ENCODE data around the gene PSMC4.
A peak's percentile ranks its signal among the peaks of the same experiment; 100 is the strongest.
"Not testable (repeated sequence)": the region's sequence is repeated elsewhere in the genome, so short reads cannot be mapped to it uniquely, and the experiment has no call there.

The PSMC4 gene

DNA sequence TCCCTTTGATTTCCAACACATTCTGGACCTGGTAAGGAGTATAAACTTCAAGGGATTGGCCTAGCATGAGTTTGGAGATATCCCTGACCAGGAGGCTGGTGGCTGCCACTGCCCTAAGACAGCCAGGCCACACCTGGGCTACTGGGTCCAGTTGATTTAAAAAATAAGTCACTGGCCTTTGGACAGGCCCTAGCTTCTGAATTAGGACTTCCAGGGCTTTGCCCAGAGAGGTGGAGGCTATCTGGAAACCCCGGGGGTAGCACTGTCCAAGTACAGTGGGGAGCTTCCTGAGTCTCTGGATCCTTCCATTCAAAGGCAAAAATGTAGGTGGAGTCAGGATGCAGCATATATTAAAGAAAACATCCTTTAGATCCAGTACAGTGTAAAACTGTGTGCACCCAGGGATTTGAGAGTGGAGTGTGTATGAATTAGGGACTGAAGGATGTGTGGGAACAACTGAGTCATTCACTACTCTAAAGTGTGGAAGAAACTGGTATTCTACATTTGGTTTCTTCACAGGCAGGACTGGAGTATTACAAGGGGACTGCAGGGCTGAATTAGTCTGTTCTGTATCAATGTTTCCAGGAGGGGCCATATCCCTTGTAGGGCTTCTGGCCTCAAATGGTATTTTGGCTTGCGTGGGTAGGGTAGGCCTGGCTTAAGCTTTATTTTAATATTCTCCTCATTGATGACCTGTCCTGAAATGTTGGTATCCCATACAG lies 21.8 kb upstream of the PSMC4 start:
- DNase-seq = no peak

DNA sequence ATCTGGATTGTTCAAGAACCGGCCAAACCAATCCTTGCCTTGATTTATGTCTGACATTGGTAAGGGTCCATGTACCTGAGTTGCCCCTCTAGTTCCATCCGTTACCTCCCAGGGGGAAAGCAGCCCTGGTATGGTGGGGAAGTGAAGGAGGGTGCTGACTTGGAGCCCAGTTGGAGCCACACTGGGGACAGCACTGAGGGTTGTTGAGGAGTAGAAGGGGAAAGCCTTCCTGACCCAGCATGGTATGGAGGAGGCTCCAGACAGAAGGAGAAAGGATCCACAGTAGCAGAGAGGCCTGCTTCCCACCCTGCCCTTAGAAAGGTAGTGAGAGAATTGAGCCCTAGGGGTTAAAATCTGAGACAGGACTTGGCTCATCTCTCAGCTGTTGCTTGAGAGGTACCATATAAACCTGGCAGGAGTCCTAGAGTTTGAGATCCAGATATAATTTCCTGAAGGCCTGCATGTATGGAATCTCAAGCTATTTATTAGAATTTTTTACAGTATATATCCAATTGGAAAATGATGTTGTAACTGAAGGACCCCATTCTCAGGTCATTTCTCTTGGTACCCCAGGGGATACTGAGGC lies 19.8 kb upstream of the PSMC4 start:
- no peak for DNase-seq

DNA sequence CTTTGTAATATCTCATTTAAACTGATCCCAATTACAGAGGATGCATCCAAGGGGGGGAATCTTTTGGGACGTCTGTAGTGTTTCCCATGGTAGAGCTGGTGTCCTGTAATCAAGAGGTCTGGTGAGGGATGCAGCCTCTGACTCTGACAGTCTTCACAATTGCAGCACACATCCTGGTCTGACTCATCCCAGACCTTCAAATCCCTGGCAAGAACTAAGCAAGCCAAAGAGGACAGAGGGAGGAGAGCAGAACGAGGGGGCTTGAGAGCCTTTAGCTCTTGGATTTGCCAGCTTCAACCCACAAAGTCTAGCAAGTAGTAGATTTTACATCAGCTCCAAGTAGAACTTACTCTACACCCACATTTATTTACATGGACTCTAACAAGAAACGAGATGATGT lies 19.3 kb upstream of the PSMC4 start:
- no peak for DNase-seq

DNA sequence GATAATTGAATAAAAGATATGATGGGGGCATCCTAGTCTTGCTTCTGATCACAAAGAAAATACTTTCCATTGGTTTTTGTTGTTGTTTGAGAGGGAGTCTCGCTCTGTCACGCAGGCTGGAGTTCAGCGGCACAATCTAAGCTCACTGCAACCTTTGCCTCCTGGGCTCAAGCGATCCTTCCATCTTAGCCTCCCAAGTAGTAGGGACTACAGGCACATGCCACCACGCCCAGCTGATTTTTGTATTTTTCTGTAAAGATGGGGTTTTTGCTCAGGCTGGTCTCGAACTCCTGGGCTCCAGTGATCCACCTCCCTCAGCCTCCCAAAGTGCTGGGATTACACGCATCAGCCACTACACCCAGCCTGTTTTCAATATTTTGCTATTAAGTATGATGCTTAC lies 17.1 kb upstream of the PSMC4 start:
- no peak for DNase-seq

DNA sequence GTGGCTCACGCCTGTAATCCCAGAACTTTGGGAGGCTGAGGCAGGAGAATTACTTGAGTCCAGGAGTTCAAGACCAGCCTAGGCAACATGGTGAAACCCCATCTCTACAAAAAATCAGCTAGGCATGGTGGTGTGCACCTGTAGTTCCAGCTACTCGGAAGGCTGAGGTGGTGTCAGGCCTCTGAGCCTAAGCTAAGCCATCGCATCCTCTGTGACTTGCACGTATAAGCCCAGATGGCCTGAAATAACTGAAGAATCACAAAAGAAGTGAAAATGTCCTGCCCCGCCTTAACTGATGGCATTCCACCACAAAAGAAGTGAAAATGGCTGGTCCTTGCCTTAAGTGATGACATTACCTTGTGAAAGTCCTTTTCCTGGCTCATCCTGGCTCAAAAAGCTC lies 13.1 kb upstream of the PSMC4 start:
- DNase-seq = not testable (repeated sequence)

DNA sequence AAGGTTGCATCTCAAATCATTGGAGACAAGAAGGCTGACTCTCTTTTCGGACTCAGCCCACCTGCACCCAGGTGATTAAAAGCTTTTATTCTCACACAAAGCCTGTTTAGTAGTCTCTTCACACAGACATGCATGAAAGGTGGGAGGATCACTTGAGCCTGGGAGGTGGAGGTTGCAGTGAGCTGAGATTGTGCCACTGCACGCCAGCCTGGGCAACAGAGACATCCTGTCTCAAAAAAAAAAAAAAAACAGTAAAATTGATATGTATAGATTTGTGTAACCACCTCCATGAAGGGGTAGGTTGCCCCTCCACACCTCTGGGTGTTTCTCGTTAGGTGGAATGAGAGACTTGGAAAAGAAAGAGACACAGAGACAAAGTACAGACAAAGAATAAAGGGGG lies 12.0 kb upstream of the PSMC4 start:
- DNase-seq = not testable (repeated sequence)

DNA sequence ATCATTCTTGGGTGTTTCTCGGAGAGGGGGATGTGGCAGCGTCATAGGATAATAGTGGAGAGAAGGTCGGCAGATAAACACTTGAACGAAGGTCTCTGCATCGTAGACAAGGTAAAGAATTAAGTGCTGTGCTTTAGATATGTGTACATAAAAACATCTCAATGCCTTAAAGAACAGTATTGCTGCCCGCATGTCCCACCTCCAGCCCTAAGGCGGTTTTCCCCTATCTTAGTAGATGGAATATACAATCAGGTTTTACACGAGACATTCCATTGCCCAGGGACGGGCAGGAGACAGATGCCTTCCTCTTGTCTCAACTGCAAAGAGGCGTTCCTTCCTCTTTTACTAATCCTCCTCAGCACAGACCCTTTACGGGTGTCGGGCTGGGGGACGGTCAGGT lies 11.6 kb upstream of the PSMC4 start:
- DNase-seq = not testable (repeated sequence)

DNA sequence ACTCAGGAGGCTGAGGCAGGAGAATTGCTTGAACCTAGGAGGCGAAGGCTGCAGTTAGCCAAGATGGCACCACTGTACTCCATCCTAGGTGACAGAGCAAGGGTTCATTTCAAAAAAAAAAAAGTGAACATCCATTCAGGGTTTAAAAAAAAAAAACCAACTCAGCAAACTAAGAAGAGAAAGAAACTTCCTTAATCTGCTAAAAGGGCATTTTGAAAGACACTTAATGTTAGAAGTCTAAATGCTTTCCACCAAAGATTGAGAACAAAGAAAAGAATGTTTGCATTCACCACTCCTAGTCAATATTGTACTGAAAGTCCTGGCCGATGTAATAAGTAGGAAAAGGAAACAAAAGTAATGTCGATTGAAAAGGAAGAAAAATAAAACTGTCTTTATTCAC lies 7.1 kb upstream of the PSMC4 start:
- DNase-seq = no peak

DNA sequence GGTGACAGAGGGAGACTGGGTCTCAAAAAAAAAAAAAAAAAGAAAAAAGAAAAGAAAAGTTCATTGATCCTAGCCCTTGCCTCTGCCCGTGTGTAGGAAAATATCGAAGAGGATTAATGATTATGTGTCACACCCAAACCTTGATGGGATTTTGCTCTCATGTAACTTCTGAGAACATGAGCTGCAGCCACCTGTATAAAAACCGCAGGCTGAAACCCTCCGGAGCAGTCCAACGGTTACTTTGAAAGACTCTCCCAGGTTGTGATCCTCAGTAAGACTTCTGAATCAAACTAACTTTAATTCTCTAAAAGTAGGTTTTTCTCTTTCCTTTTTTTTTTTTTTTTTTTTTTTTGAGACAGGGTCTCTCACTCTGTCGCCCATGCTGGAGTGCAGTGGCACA lies 4.3 kb upstream of the PSMC4 start:
- no peak for DNase-seq

DNA sequence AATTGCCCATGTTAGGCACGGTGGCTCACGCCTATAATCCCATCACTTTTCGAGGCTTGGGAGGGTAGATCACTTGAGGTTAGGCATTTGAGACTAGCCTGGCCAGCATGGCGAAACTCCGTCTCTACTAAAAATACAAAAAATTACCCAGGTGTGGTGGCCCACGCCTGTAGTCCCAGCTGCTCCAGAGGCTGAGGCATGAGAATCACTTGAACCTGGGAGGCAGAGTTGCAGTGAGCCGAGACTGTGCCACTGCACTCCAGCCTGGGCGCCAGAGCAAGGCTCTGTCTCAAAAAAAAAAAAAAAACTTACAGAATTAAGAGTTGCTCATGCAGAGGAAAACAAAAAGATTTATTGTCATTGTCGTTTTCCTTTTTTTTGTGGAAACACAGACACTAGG lies 3.4 kb upstream of the PSMC4 start:
- no peak for DNase-seq

DNA sequence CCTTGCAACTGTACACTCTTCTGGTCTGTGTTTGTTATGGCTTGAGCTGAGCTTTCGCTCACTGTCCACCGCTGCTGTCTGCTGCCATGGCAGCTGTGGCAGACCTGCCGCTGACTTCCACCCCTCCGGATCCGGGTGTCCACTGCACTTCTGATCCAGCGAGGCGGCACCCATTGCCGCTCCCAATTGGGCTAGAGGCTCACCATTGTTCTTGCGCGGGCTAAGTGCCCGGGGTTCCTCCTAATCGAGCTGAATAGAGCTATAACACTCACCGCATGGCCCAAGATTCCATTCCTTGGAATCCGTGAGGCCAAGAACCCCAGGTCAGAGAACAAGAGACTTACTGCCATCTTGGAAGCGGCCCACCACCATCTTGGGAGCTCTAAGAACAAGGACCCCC lies 2.2 kb upstream of the PSMC4 start:
- DNase-seq = no peak

DNA sequence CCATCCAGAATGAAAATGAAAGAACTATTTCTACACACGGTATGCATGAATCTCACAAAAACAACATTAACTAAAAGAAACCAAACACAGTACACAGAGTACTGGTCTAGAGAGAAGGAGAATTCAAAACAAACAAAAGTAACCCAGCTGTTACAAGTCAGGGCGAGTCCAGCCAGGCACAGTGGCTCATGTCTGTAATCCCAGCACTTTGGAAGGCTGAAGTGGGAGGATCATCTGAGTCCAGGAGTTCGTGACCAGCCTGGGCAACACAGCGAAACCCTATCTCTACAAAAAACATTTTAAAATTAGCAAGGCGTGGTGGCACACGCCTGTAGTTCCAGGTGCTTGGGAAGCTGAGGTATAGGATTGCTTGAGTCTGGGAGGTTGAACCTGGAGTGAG lies 1.7 kb upstream of the PSMC4 start:
- DNase-seq = no peak

DNA sequence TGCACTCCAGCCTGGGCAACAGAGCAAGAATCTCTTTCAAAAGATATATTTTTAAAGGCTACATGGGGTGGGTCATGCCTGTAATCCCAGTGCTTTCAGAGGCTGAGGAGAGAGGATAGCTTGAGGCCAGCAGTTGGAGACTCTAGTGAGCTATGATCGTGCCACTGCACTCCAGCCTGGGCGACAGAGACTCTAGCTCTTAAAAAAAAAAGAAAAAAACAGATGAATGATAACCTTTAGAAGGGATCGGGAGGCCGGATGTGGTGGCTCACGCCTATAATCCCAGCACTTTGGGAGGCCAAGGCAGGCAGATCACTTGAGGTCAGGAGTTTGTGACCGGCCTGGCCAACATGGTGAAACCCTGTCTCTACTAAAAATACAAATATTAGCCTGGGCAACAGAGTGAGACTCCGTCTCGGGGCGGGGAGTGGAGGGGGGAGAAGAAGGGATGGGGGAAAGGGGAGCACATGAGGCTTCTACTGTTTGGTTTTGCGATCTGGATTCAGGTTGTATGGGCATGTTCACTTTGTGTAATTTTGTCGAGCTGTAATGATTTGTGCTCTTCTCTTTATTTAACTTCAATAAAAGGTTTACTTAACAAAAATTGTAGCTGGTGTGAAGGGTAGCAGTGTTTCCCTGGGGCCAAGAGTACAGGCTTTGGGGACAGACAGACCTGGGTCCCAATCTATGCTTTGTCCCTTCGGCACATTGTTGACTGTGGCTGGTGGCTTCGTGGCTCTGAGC lies 1.1 kb upstream of the PSMC4 start:
- DNase-seq = peak; percentile 31

DNA sequence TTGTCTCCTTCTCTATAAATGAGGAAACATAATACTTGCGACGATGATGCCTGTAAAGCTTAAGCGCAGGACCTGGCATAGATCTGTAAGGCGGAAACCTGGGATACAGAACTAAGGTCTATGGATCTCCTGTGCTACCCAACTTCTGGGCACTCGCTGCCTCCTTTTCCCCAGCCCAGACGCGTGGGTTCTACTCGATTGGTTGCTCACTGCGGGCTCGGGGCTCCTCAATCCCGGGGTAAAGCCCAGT lies 615 bp upstream of the PSMC4 start:
- DNase-seq = no peak

DNA sequence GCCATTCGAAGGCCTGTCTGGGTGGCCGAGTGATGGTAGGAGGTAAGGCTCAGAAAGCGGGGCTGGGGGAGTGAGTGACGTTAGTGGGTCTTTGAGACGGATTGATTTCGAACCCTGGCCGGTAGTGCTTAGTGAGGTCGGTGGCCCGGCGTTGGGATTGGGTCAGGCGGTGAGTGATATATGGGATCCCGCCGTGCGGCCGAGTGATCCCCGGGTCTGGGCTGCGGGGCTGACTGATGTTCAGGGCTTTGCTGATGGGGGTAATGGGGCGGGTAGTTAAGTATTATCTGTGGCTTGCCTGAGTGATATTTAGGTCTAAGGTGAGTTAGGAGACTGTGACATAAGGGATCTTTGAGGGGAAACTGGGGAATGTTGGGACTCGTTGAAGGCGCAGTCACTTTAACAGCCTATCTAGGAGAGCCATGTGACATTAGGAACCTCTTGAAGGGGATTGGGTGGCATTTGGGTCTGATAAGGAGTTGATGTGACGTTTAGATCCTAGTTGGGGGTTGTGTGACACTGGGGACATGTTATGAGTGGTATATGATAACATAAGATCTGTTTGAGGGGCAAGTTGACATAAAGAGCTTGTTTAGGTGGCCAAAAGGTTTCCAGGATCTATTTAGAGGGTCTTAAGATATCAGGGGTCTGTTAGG lies 543 bp downstream of the PSMC4 start:
- DNase-seq = peak; percentile 28

DNA sequence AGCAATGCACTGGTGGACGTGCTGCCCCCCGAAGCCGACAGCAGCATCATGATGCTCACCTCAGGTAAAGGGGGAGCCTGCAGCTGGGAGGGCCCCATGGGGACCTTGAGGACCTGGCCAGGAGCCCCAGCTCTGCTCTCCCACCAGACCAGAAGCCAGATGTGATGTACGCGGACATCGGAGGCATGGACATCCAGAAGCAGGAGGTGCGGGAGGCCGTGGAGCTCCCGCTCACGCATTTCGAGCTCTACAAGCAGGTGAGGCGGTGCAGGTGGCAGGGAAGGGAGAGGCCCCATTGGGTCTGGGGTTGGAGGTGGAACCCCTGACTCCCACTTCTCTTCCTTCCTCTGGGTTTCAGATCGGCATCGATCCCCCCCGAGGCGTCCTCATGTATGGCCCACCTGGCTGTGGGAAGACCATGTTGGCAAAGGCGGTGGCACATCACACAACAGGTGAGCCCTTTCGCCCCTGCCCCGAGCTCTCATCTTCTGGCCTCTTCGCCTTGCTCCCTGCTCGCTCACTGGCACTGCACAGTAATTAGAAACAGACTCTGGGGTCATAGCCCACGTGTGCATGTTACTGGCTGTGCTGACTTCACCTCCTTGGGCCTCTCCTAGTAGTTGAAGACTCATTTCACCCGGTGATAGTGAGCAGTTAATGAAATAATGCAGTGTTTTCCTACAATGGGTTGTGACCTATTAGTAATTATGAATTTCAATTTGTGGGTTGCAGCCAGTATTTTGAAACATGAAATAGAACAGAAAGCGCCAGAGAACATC lies 3.6 kb downstream of the PSMC4 start:
- DNase-seq = no peak

DNA sequence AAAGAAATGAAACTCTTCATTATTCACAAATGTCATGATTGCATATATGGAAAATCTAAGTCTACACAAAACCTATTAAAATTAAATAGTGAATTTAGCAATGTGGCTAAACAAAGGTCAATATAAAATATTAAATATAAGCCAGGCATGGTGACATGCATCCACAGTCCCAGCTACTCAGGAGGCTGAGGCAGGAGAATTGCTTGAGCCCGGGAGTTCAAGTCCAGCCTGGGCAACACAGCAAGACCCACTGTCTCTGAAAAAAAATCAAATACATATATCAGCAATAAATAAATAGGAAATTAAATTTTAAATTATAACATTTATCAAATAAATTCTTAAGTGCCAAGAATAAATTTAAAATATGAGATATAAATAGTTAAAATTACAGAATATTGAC lies 11.9 kb downstream of the PSMC4 start:
- DNase-seq = no peak

DNA sequence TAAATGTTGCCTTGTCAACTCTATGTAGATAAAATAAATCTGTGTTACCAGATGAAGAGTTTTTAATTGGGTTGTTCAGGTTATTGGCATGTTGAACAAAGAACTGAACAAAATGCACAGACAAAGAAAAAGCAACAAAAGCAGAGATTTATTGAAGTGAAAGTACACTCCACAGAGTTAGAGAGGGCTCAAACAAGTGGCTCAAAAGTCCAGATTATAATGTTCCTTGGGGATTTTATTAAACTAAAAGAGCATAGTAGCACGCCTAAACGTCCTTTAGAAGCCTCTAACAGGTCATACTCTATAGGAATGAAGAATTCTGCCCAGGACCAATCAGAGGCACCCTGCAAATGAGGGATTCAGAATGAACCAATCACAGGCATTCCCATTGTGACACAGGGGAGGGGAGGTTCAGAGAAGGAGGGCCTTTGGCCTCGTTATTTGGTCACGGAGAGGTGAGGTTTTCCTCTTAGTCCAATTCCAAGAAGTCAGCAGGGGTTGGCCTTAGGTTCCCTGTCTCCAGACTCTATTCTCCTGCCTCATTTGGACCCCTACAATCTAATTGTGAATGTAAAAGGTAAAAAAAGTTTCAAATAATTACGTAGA lies 12.8 kb downstream of the PSMC4 start:
- no peak for DNase-seq

DNA sequence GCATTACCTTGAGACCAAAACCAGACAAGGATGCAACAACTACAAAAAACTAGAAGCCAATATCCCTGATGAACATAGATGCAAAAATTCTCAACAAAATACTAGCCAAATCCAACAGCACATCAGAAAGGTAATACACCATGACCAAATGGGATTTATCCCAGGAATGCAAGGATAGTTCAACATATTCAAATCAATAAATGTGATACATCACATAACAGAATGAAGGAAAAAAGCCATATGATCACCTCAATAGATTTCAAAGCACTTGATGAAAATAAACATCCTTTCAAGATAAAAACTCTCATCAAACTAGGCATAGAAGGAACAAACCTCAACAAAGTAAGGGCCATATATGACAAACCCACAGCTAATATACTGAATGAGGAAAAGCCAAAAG lies 15.7 kb downstream of the PSMC4 start:
- DNase-seq = no peak

DNA sequence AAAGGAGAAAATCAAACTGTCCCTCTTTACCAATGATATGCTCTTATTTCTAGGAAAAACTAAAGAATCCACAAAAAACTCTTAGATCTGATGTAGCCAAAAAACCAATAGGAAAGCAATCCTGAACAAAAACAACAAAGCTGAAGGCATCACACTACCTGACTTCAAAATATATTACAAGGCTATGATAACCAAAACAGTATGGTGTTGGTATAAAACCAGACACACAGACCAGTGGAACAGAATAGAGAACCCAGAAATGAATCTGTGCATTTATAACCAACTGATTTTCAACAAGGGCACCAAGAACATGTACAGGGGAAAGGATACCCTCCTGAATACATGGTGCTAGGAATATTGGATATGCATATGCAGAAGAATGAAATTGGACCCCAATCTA lies 16.2 kb downstream of the PSMC4 start:
- no peak for DNase-seq

DNA sequence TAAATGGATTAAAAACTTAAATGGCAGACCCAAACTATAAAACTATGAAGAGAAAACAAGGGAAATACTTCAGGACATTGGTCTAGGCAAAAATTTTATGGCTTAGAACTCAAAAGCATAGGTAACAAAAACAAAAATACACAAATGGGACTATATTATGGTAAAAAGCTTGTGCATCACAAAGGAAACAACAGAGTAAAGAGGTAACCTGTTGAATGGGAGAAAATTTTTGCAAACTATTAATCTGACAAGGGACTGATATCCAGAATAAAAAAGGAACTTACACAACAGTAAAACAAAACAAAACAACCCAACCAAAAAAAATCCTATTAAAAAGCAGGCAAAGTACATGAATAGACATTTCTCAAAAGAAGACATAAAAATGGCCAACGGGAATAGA lies 16.6 kb downstream of the PSMC4 start:
- no peak for DNase-seq

DNA sequence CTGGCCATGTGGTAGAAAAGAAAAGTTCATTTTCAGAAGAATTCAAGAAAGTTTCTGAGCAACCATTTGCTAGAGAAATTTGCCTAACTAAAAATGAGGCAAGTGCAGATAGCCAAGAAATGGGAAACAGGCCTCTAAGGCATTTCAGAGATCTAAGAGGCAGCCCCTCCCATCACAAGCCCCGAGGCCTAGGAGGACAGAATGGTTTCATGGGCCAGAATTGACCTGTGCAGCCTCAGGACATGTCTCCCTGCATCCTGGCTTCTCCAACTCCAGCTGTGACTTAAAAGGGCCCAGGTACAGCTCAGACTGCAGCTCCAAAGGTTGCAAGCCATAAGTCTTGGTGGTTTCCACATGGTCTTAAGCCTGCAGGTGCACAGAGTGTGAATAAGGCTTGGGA lies 22.6 kb downstream of the PSMC4 start:
- DNase-seq = no peak

DNA sequence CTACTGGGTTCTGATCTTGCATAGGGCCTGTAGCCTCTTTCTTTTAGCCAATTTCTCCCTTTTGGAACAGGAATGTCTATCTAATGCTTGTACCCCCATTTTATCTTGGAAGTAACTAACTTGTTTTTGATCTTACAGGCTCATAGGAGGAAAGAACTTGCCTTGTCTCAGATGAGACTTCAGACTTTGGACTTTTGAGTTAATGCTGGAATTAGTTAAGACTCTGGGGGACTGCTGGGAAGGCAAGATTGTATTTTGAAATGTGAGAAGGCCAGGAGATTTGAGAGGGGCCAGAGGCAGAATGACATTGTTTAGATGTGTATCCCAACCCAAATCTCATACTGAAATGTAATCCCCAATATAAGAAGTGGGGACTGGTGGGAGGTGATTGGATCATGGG lies 23.4 kb downstream of the PSMC4 start:
- DNase-seq = no peak
